Heart left ventricle (tissue), 13 donors: ENCODE data around the gene AAK1.

Experiments used
- CTCF ChIP-seq, 12 donors: fragments of 200-600 bp; sonication (generic) in 4 of 12; IDR thresholded peaks; one replicate each; pipeline versions ENCODE4 v1.5.0 to v1.8.0; 2018 to 2022; ENCODE audit warnings: antibody characterized with exemption in 12 of 12, mild to moderate bottlenecking in 5 of 12
- POLR2A ChIP-seq, 2 donors: fragments of 450-650 bp; IDR thresholded peaks; one replicate each; pipeline ENCODE4 v1.6.1; 2017; ENCODE audit warnings: antibody characterized with exemption in 2 of 2, mild to moderate bottlenecking in 2 of 2, moderate library complexity in 2 of 2
- donor health status: ischemic (EF 13 %, LVEDD 7.1; RV severe dilation, severe dysfunction).
- donor health status: DM: no; HTN: yes; CAD: no.
- donor health status: DM: no; HTN: no; CAD: no.
- donor health status: ischemic (EF 25% LVEDD 6.9; RV normal size, moderate dysfunction).
- donor health status: ischemic (EF 25% LVEDD 5.7; RV mildly dilated, moderate dysfunction).
- donor health status: ischemic (EF 35%, LVEDD 5.7; RV mildly dilated, moderate dysfunction).
- donor health status: nonischemic (EF 11% LVEDD 7.7; RV severe dilation, severe dysfunction).
- donor health status: DM: yes; HTN: yes; CAD: no.
- donor health status: PGD.
- donor health status: ischemic (EF 29% LVEDD 5.4; RV normal size, mild dysfunction).
- donor health status: nonischemic (EF 23%, LVEDD 6.1; RV moderate dilation, normal function).

GRCh38 chr2:69621440-69621839 lies 22.1 kb downstream of the AAK1 start:
- no peak for TF ChIP-seq CTCF (IDR thresholded peaks at IDR 0.05)
- no peak for TF ChIP-seq POLR2A (IDR thresholded peaks at IDR 0.05)
